Uterus (tissue), 2 donors: ENCODE measurements around the gene LMX1A.

ENCODE experiments used
- POLR2A ChIP-seq, 2 donors: fragments of 450-650 bp; IDR thresholded peaks; one replicate each; pipeline ENCODE4 v1.6.1; 2016; ENCODE audit warnings: antibody characterized with exemption in 2 of 2, mild to moderate bottlenecking in 1 of 2, moderate library complexity in 1 of 2
- TF ChIP-seq, protein P1 (sequence below), 4 experiments: fragments of 200-600 bp in 2 of 4; fragments of 450-650 bp in 2 of 4; sonication (generic) in 2 of 4; IDR thresholded peaks; one replicate each; pipeline ENCODE4 v1.5.1; 2016 to 2019; ENCODE audit warnings: antibody characterized with exemption in 4 of 4, mild to moderate bottlenecking in 2 of 4, moderate library complexity in 1 of 4

DNA sequence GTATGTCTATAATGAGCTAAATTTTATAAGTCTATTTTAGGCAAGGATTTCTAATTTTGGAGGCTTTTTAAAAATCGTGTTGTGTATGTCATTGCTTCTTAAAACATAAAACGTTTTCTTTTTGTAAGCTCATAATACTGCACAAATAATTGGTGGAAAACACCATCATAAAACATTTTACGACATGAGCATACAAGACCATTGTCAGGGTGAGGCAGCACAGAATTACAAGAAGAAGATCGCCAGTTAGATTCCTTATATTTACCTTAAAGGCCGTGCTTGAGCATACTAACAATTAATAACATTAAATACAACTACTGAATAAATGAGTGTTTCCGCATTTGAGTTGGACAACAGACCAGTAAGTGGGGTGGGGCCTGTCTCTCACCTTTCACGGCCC lies 19.1 kb upstream of the LMX1A start:
- TF ChIP-seq, protein P1, sequence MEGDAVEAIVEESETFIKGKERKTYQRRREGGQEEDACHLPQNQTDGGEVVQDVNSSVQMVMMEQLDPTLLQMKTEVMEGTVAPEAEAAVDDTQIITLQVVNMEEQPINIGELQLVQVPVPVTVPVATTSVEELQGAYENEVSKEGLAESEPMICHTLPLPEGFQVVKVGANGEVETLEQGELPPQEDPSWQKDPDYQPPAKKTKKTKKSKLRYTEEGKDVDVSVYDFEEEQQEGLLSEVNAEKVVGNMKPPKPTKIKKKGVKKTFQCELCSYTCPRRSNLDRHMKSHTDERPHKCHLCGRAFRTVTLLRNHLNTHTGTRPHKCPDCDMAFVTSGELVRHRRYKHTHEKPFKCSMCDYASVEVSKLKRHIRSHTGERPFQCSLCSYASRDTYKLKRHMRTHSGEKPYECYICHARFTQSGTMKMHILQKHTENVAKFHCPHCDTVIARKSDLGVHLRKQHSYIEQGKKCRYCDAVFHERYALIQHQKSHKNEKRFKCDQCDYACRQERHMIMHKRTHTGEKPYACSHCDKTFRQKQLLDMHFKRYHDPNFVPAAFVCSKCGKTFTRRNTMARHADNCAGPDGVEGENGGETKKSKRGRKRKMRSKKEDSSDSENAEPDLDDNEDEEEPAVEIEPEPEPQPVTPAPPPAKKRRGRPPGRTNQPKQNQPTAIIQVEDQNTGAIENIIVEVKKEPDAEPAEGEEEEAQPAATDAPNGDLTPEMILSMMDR (IDR thresholded peaks at IDR 0.05) = no peak
- TF ChIP-seq POLR2A (IDR thresholded peaks at IDR 0.05) = no peak
